Smooth muscle cell (in vitro differentiated cells): ENCODE results near the gene NCOA3. TPM values are rescaled to one million over a fixed set of nuclear protein-coding genes. Genes with fewer than 3 reads are reported as not detected.

Experiments
- DNase-seq: peaks from one replicate; lab custom pipeline; 2025; ENCODE audit not compliant: unreplicated experiment; lab: John Stamatoyannopoulos, UW
- H2AFZ ChIP-seq: fragments of 200-600 bp; sonication (generic); 2 replicates; pipeline ENCODE4 v1.6.0; 2016; ENCODE audit warnings: antibody characterized with exemption, low read depth, mild to moderate bottlenecking
- H3F3A ChIP-seq: fragments of 200-600 bp; sonication (generic); 2 replicates; pipeline ENCODE4 v1.6.0; 2017; ENCODE audit warnings: antibody characterized with exemption, low read depth
- H3K27ac ChIP-seq: fragments of 200-600 bp; sonication (generic); 2 replicates; pipeline ENCODE4 v1.5.1; 2016; ENCODE audit warnings: low read depth, mild to moderate bottlenecking
- H3K27me3 ChIP-seq: fragments of 200-600 bp; sonication (generic); 2 replicates; pipeline ENCODE4 v1.6.1; 2016; ENCODE audit warnings: low read depth, mild to moderate bottlenecking
- H3K36me3 ChIP-seq: fragments of 200-600 bp; sonication (generic); 2 replicates; pipeline ENCODE4 v1.5.1; 2016; ENCODE audit warnings: low read depth
- H3K4me1 ChIP-seq: fragments of 200-600 bp; sonication (generic); 2 replicates; pipeline ENCODE4 v1.5.1; 2016; ENCODE audit warnings: low read depth
- H3K4me2 ChIP-seq: fragments of 200-600 bp; sonication (generic); 2 replicates; pipeline ENCODE4 v1.6.0; 2016; ENCODE audit warnings: mild to moderate bottlenecking
- H3K4me3 ChIP-seq: fragments of 200-600 bp; sonication (generic); 2 replicates; pipeline ENCODE4 v1.5.1; 2016; ENCODE audit warnings: mild to moderate bottlenecking
- H3K79me2 ChIP-seq: fragments of 200-600 bp; sonication (generic); 2 replicates; pipeline ENCODE4 v1.6.0; 2016; ENCODE audit warnings: low read depth, mild to moderate bottlenecking
- H3K9ac ChIP-seq: fragments of 200-600 bp; sonication (generic); 2 replicates; pipeline ENCODE4 v1.6.0; 2016; ENCODE audit warnings: low read depth
- H3K9me3 ChIP-seq: fragments of 200-600 bp; sonication (generic); replicated peaks from 2 replicates; pipeline ENCODE4 v1.5.1; 2016; ENCODE audit warnings: low read depth
- H4K20me1 ChIP-seq: fragments of 200-600 bp; sonication (generic); 2 replicates; pipeline ENCODE4 v1.6.0; 2016; ENCODE audit warnings: low read depth
- WGBS: methylation state at CpG from one replicate; pipeline ENCODE4 v1.1.7; 2016; ENCODE audit warnings: low lambda C conversion rate; 5-methylcytosine and 5-hydroxymethylcytosine counted together
- polyA plus RNA-seq: library from polyadenylated mRNA; unstranded; fragments of >200 nt; fragmentation: Nextera tagmentation; extraction: Ambion mirVana; gene quantifications from 2 replicates; pipeline ENCODE4 v1.2.1, GENCODE V29; 2016
- total RNA-seq: library from RNA; depleted of rRNA; stranded (reverse); fragments of >200 nt; gene quantifications from 2 replicates; pipeline ENCODE4 v1.2.3, GENCODE V29; 2014
- TF ChIP-seq, protein P1 (sequence below): fragments of 200-600 bp; sonication (generic); IDR thresholded peaks from 2 replicates; pipeline ENCODE4 v1.5.1; 2017; ENCODE audit warnings: borderline replicate concordance, mild to moderate bottlenecking, antibody characterized with exemption; ENCODE audit not compliant: insufficient read depth, poor library complexity, severe bottlenecking

The NCOA3 gene
- total and polyA plus RNA-seq, 2 experiments from 2014 or later, result 6.0 to 28.4 TPM

DNA sequence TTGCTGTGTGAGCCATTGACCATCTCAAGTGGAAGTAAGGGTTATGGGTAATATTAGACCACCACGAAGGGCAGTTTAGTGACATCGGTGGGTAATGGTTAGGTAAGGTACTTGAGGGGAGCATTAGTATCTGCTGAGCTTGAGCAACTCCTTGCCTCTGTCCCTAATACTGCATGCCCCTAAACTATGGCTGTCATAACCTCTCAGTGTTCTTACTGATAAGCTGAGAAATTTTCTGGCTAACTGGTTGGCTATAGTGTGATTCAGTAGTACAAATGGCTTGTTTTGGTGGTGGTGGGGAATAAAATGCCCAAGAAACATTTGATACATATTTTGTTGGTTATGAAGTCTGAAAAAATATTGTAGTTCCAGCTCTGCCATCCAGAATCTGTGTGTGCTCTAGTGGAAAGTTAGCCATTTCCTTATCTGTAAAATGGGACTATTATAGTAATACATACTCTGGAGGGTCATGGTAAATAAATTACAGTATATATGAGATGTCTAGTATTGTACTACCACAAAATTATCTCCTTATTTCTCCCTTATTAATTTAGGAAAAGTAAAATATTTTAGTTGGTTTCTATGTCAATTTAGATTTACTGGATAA, 113.1 kb downstream of the NCOA3 start:
- WGBS, result 98% methylated on average over 2 of the region's 2 CpGs
- Histone ChIP-seq H4K20me1 (peaks cover 4% of the 10 kb centered on the region), H3K4me3 (no peak overlapping the region), H3K4me1 (peaks cover 4% of the 10 kb centered on the region), H3K79me2 (peaks cover 41% of the 10 kb centered on the region), H3K9me3 (no peaks in the 10 kb centered on the region), H3K9ac (no peak overlapping the region), H3F3A (no peaks in the 10 kb centered on the region), H3K36me3 (no peaks in the 10 kb centered on the region), H3K4me2 (no peak overlapping the region), H2AFZ (no peak overlapping the region), H3K27ac (no peak overlapping the region), H3K27me3 (no peaks in the 10 kb centered on the region)
- TF ChIP-seq, protein P1, sequence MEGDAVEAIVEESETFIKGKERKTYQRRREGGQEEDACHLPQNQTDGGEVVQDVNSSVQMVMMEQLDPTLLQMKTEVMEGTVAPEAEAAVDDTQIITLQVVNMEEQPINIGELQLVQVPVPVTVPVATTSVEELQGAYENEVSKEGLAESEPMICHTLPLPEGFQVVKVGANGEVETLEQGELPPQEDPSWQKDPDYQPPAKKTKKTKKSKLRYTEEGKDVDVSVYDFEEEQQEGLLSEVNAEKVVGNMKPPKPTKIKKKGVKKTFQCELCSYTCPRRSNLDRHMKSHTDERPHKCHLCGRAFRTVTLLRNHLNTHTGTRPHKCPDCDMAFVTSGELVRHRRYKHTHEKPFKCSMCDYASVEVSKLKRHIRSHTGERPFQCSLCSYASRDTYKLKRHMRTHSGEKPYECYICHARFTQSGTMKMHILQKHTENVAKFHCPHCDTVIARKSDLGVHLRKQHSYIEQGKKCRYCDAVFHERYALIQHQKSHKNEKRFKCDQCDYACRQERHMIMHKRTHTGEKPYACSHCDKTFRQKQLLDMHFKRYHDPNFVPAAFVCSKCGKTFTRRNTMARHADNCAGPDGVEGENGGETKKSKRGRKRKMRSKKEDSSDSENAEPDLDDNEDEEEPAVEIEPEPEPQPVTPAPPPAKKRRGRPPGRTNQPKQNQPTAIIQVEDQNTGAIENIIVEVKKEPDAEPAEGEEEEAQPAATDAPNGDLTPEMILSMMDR, result no peak
- DNase-seq, result no peak

DNA sequence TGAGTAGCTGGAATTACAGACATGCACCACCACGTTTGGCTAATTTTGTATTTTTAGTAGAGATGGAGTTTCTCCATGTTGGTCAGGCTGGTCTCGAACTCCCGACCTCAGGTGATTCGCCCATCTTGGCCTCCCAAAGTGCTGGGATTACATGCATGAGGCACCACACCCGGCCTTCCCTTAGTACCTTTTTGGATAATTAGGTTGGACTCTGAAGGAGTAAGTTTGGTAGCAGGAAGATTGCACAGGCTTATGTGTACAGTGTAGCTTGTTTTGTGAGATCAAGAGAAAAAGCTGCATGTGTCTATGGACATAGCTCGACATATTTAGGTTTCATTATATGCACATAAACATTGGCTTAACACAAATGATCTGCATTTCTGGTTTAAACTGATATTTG, 116.8 kb downstream of the NCOA3 start:
- no peak overlapping the region for H3K27ac ChIP-seq
- WGBS, result 96% methylated on average over 6 of the region's 6 CpGs
- peaks cover 22% of the 10 kb centered on the region for H3K79me2 ChIP-seq
- H3F3A ChIP-seq, result no peaks in the 10 kb centered on the region
- no peak overlapping the region for H3K9ac ChIP-seq
- TF ChIP-seq, protein P1, result no peak
- H3K36me3 ChIP-seq, result no peaks in the 10 kb centered on the region
- H2AFZ ChIP-seq, result no peak overlapping the region
- no peak for DNase-seq
- H3K9me3 ChIP-seq, result no peaks in the 10 kb centered on the region
- H3K4me2 ChIP-seq, result no peak overlapping the region
- H3K27me3 ChIP-seq, result no peaks in the 10 kb centered on the region
- H4K20me1 ChIP-seq, result peaks cover 15% of the 10 kb centered on the region
- H3K4me3 ChIP-seq, result no peak overlapping the region
- no peaks in the 10 kb centered on the region for H3K4me1 ChIP-seq

DNA sequence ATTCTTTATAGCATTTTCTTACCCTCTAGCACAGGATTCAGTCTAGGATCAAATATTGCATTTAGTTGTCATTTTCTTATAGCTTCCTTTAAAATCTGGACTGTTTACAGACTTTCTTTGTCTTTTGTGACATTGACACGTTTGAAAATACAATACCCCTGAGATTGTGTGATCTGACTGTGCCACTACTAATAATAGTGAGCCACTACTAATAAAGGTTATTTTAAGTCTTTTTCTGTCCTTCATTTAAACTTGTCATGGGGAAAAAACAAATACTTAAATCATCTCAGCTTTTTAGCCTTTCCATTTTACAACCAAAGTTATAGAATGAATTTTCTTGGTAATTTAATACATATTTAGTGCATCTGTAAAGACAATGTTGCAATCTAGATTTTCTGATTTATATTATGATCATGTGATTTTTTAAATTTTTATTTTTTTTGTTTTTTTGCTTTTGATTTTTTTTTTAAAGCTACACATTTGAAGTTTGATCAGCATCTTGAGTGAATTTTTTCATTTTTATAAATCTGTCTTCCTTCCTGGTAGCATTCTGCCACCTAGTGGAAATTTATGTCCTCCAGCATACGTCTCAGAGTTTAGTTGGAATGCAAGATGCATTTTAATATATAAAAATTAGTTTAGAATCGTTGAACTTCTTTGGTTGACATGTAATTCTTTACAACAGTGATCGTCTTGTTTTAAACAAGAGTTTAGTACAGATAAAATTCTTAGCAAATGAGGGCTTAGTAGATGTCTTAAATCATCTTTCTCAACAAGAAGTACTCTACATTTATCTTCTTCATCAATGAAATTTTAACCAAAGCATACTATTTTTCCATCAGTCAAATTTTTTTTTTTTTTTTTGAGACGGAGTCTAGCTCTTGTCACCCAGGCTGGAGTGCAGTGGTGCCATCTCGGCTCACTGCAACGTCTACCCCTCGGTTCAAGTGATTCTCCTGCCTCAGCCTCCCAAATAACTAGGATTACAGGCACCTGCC, 119.4 kb downstream of the NCOA3 start:
- Histone ChIP-seq H3K36me3 (no peaks in the 10 kb centered on the region), H3K4me2 (no peak overlapping the region), H3K9me3 (no peaks in the 10 kb centered on the region), H3K27me3 (no peaks in the 10 kb centered on the region), H3K4me1 (no peaks in the 10 kb centered on the region), H4K20me1 (peaks cover 15% of the 10 kb centered on the region), H3F3A (no peaks in the 10 kb centered on the region), H3K79me2 (peaks cover 9% of the 10 kb centered on the region), H3K9ac (no peak overlapping the region), H3K4me3 (no peak overlapping the region), H3K27ac (no peak overlapping the region), H2AFZ (no peak overlapping the region)
- WGBS, result 71% methylated on average over 8 of the region's 8 CpGs
- DNase-seq, result no peak
- TF ChIP-seq, protein P1, result peak; percentile 94
